Measurements from ENCODE around the gene CHN2.

- no peak for TF ChIP-seq CTCF (IDR thresholded peaks at IDR 0.05)
- no peak for TF ChIP-seq EZH2 (IDR thresholded peaks at IDR 0.05)
- TF ChIP-seq EZH2phosphoT487 (IDR thresholded peaks at IDR 0.05), result no peak
These were observed 175.4 kb downstream of the CHN2 start for GRCh38 chr7:29369909-29370488.
